MM.1S (cell line): ENCODE data around the gene SLAMF7.

Source experiments
- EZH2 ChIP-seq: fragments of 300-600 bp; sonication (generic); optimal IDR thresholded peaks from 2 replicates; pipeline ENCODE3; 2017; ENCODE audit warnings: low read depth, mild to moderate bottlenecking, antibody characterized with exemption, low read length, mixed read lengths
- TF ChIP-seq, protein P1 (sequence below): fragments of 300-600 bp; sonication (generic); IDR thresholded peaks from 2 replicates; pipeline ENCODE4 v1.5.1; 2016; ENCODE audit warnings: antibody characterized with exemption, low read length, mixed read lengths

DNA sequence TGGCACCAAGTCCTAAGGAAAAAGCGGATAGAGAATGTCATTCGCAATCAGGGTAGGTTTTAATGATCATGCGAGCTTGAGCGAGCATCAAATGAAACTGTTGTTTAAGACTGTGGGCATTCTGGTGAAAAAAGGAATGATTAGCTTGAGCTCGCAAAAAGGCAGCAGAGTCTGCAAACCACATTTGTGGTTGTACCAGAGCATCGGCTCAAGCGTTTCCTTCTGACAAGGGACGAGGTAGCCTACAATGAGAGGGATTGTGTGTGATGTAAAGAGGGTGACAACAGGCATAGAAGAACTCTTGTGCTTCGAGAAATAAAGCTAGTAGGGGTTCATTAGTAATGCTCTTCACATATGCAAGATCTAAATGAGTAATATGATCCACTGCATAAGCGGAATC lies 16.3 kb upstream of the SLAMF7 start:
- TF ChIP-seq EZH2: no peak
- TF ChIP-seq, protein P1, sequence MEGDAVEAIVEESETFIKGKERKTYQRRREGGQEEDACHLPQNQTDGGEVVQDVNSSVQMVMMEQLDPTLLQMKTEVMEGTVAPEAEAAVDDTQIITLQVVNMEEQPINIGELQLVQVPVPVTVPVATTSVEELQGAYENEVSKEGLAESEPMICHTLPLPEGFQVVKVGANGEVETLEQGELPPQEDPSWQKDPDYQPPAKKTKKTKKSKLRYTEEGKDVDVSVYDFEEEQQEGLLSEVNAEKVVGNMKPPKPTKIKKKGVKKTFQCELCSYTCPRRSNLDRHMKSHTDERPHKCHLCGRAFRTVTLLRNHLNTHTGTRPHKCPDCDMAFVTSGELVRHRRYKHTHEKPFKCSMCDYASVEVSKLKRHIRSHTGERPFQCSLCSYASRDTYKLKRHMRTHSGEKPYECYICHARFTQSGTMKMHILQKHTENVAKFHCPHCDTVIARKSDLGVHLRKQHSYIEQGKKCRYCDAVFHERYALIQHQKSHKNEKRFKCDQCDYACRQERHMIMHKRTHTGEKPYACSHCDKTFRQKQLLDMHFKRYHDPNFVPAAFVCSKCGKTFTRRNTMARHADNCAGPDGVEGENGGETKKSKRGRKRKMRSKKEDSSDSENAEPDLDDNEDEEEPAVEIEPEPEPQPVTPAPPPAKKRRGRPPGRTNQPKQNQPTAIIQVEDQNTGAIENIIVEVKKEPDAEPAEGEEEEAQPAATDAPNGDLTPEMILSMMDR: no peak
